Measurements from ENCODE around the gene MTLN. TPM values are rescaled to one million over a fixed set of nuclear protein-coding genes. Genes with fewer than 3 reads are reported as not detected.
A peak's percentile ranks its signal among the peaks of the same experiment; 100 is the strongest.

Gene MTLN
- total RNA-seq, 2 donors from 2014 or later: 111 to 261 TPM

GRCh38 chr2:110170102-110170501 lies 42.2 kb downstream of the MTLN start:
- Histone ChIP-seq H3K4me3 (no peak overlapping the region), H3K27me3 (no peaks in the 10 kb centered on the region), H3K27ac (peak overlapping the region in 1 of 2 donors; percentile 35), H3K9me3 (no peaks in the 10 kb centered on the region), H3K4me1 (no peaks in the 10 kb centered on the region), H3K36me3 (no peaks in the 10 kb centered on the region)
- DNase-seq (ENCODE audit: low spot score): no peak
- no peak for TF ChIP-seq CTCF (IDR thresholded peaks at IDR 0.05)

GRCh38 chr2:110167326-110168000 lies 44.9 kb downstream of the MTLN start:
- no peaks in the 10 kb centered on the region for H3K9me3 ChIP-seq
- no peaks in the 10 kb centered on the region for H3K27me3 ChIP-seq
- no peak for TF ChIP-seq CTCF (IDR thresholded peaks at IDR 0.05)
- no peak for DNase-seq (ENCODE audit: low spot score)
- no peak overlapping the region for H3K4me3 ChIP-seq
- no peaks in the 10 kb centered on the region for H3K36me3 ChIP-seq
- no peak overlapping the region for H3K27ac ChIP-seq
- no peaks in the 10 kb centered on the region for H3K4me1 ChIP-seq

- Histone ChIP-seq H3K4me3 (no peak overlapping the region), H3K36me3 (no peaks in the 10 kb centered on the region), H3K27ac (no peak overlapping the region), H3K9me3 (no peaks in the 10 kb centered on the region), H3K4me1 (no peaks in the 10 kb centered on the region), H3K27me3 (no peaks in the 10 kb centered on the region)
- no peak for DNase-seq (ENCODE audit: low spot score)
- no peak for TF ChIP-seq CTCF (IDR thresholded peaks at IDR 0.05)
Measured at GRCh38 chr2:110166266-110166665, 46.1 kb downstream of the MTLN start.

Other genes starting within 250 kb of the MTLN start
- gene MALL, start 96.7 kb downstream of the MTLN start, total RNA-seq: 10 to 100 TPM; 17.9 to 27.4 TPM
- gene NPHP1, start 7.5 kb downstream of the MTLN start, total RNA-seq: 1 to 10 TPM; 3.1 to 4.0 TPM